ENCODE measurements around the gene NLGN3. TPM values are rescaled to one million over a fixed set of nuclear protein-coding genes. Genes with fewer than 3 reads are reported as not detected.

The NLGN3 gene
- total RNA-seq, 5 donors from 2014 or later (not counting 1 experiment from before 2014, with no cell fraction given), result 2.9 to 3.7 (median 3.2) TPM

DNA sequence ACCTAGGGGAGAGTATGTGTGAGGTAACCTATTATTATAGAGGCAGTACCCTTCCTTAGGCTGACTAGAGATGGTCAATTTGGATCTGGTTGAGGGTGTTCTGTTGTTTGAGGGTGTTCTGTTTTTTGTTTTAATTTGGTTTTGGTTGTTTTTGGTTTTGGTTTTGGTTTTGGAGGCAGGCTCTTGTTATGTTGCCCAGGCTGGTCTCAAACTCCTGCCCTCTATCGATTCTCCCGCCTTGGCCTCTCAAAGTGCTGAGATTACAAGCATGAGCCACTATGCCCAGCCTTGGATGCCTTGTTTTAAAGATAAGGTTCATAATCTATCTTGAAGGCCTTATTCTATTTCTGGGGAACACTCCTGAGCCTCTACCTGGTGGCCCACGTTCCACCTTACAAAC lies 39.0 kb upstream of the NLGN3 start:
- peak overlapping the region; percentile 1 to 21 for H3K4me3 ChIP-seq (ENCODE audit: control insufficient read depth in 1 of 2, extremely low read depth in 1 of 2, low read length in 1 of 2)
- peaks cover 27 to 89% of the 10 kb centered on the region in 2 experiments for H3K4me1 ChIP-seq (ENCODE audit: control insufficient read depth in 1 of 2, extremely low read depth in 1 of 2, insufficient read depth in 2 of 2, low read length in 2 of 2)
- H3K4me1 Mint-ChIP-seq, result peaks cover 82 to 90% (median 87%) of the 10 kb centered on the region in 3 donors
- ChIA-PET CTCF (interaction anchor here in 1 of 2 donors (0.6 kb wide), 1 partner anchor 74 kb away, joined by 5 read pairs; no protein-coding TSS in a partner anchor), POLR2A (interaction anchor here (0.7 to 1.9 kb wide), 3 partner anchors 13 to 24 kb away, joined by 4 to 10 read pairs (median 6); partner anchors contain the start of gene MED12 (in 1 of the 2))
- peak overlapping the region; percentile 44 to 97 (median 61) for H3K4me3 Mint-ChIP-seq
- H3K9me3 Mint-ChIP-seq, result no peaks in the 10 kb centered on the region
- H3K9me3 ChIP-seq, result no peaks in the 10 kb centered on the region
- DNase-seq (peak in 1 of 35 experiments; percentile 38), ATAC-seq (replicated peaks in 1 of 4) (no peak)
- H3K27me3 Mint-ChIP-seq, result no peaks in the 10 kb centered on the region
- H3K36me3 ChIP-seq (ENCODE audit: control insufficient read depth in 2 of 2, extremely low read depth in 1 of 2, insufficient read depth in 1 of 2, low read length in 1 of 2), result peaks cover 4 to 35% of the 10 kb centered on the region in 2 donors
- peaks cover 42% of the 10 kb centered on the region for H3K36me3 Mint-ChIP-seq
- H3K27ac ChIP-seq (ENCODE audit: low read length), result peak overlapping the region; percentile 82
- no CpG with 5 or more reads among the region's 3 CpGs for WGBS (ENCODE audit: insufficient coverage)
- H3K27ac Mint-ChIP-seq, result peak overlapping the region; percentile 94 to 97
- H3K27me3 ChIP-seq (replicated peaks in 1 of 2; ENCODE audit: control insufficient read depth in 2 of 2, extremely low read depth in 1 of 2, insufficient read depth in 2 of 2, low read length in 1 of 2), result no peaks in the 10 kb centered on the region

DNA sequence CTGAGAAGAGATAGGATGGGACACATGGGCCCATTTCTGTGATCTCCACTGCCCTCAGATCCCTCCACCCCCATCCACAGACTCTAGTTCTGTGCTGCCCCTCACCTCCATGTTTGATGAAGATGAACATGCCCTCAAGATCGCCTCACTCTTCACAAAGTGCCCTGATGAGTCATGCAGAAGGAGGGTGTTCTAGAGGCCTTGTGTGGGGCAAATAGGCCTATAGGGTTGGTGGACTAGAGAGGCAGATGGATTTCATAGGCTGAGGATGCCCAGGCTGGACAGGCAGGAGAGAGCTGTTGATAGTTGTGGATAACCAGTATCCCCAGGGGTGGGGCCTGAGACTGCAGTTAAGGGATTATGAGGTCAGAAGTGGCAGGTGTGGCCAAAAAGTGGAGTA lies 38.2 kb upstream of the NLGN3 start, which contains the start of gene CXorf65:
TSS of gene CXorf65 (minus strand) at position 314 of the 400 bp plus-strand sequence. CDS start at position 130, 184 bp downstream.
- ChIA-PET CTCF (interaction anchor here in 1 of 2 donors (0.5 kb wide), 1 partner anchor 53 kb away, joined by 3 read pairs; no protein-coding TSS in a partner anchor), POLR2A (interaction anchor here (0.9 to 1.9 kb wide), 2 partner anchors 12 to 20 kb away, joined by 4 to 10 read pairs; partner anchors contain the start of gene MED12 (in 1 of the 2))
- Mint-ChIP-seq H3K4me1 (peaks cover 74 to 89% (median 85%) of the 10 kb centered on the region in 3 donors), H3K4me3 (peak within 1 kb of the TSS; percentile 95 to 99 (median 97)), H3K9me3 (no peaks in the 10 kb centered on the region), H3K36me3 (peaks cover 45% of the 10 kb centered on the region), H3K27me3 (no peaks in the 10 kb centered on the region), H3K27ac (peak within 1 kb of the TSS; percentile 97 to 99)
- no CpG with 5 or more reads among the region's 1 CpG for WGBS (ENCODE audit: insufficient coverage)
- Histone ChIP-seq H3K9me3 (no peaks in the 10 kb centered on the region), H3K36me3 (ENCODE audit: control insufficient read depth in 2 of 2, extremely low read depth in 1 of 2, insufficient read depth in 1 of 2, low read length in 1 of 2) (peaks cover 4 to 35% of the 10 kb centered on the region in 2 donors), H3K4me1 (ENCODE audit: control insufficient read depth in 1 of 2, extremely low read depth in 1 of 2, insufficient read depth in 2 of 2, low read length in 2 of 2) (peaks cover 25 to 81% of the 10 kb centered on the region in 2 experiments), H3K27ac (ENCODE audit: low read length) (peak within 1 kb of the TSS; percentile 99), H3K27me3 (replicated peaks in 1 of 2; ENCODE audit: control insufficient read depth in 2 of 2, extremely low read depth in 1 of 2, insufficient read depth in 2 of 2, low read length in 1 of 2) (no peaks in the 10 kb centered on the region), H3K4me3 (ENCODE audit: control insufficient read depth in 1 of 2, extremely low read depth in 1 of 2, low read length in 1 of 2) (peak within 1 kb of the TSS; percentile 1 to 21)
- no peak for ATAC-seq (replicated peaks in 1 of 4)
- peak in 1 of 35 experiments; percentile 38 for DNase-seq

DNA sequence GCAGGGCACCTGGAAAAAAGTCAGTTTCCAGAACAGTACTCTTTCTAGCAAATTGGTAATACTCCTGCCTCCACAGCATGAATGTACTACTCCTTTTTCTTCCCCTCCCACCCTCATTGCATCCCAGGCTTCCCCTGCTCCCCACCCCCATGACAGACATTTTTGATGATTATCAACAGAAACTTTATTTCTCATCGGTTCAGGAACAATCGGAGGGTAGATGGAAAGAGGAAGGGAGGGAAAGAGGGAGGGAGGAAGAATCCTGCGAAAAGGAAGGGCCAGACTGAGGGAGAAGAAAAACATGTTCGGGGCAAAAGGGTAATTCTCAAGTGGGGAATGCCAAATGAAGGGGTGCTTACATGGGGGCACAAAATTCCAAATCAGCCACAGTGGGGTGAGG lies 37.4 kb upstream of the NLGN3 start:
- Histone ChIP-seq H3K36me3 (ENCODE audit: control insufficient read depth in 2 of 2, extremely low read depth in 1 of 2, insufficient read depth in 1 of 2, low read length in 1 of 2) (peaks cover 4 to 35% of the 10 kb centered on the region in 2 donors), H3K4me1 (ENCODE audit: control insufficient read depth in 1 of 2, extremely low read depth in 1 of 2, insufficient read depth in 2 of 2, low read length in 2 of 2) (peaks cover 23 to 77% of the 10 kb centered on the region in 2 experiments), H3K9me3 (no peaks in the 10 kb centered on the region), H3K27ac (ENCODE audit: low read length) (peak overlapping the region; percentile 99), H3K4me3 (ENCODE audit: control insufficient read depth in 1 of 2, extremely low read depth in 1 of 2, low read length in 1 of 2) (no peak overlapping the region), H3K27me3 (replicated peaks in 1 of 2; ENCODE audit: control insufficient read depth in 2 of 2, extremely low read depth in 1 of 2, insufficient read depth in 2 of 2, low read length in 1 of 2) (no peaks in the 10 kb centered on the region)
- ATAC-seq (replicated peaks in 1 of 4), result no peak
- CTCF ChIA-PET, result interaction anchor here in 1 of 2 donors (0.6 to 1.9 kb wide), 2 partner anchors 8 to 11 kb away, joined by 4 to 10 read pairs; partner anchors contain the start of gene MED12
- peaks cover 73 to 86% (median 86%) of the 10 kb centered on the region in 3 donors for H3K4me1 Mint-ChIP-seq
- POLR2A ChIA-PET, result interaction anchor here in 1 of 2 donors (1.1 kb wide), 1 partner anchor 8 kb away, joined by 3 read pairs; no protein-coding TSS in a partner anchor
- no peaks in the 10 kb centered on the region for H3K27me3 Mint-ChIP-seq
- peak overlapping the region; percentile 95 to 99 (median 97) for H3K4me3 Mint-ChIP-seq
- 20% methylated on average over 1 of the region's 4 CpGs for WGBS (ENCODE audit: insufficient coverage)
- DNase-seq, result no peak
- peaks cover 45% of the 10 kb centered on the region for H3K36me3 Mint-ChIP-seq
- no peaks in the 10 kb centered on the region for H3K9me3 Mint-ChIP-seq
- H3K27ac Mint-ChIP-seq, result peak overlapping the region; percentile 97 to 99

DNA sequence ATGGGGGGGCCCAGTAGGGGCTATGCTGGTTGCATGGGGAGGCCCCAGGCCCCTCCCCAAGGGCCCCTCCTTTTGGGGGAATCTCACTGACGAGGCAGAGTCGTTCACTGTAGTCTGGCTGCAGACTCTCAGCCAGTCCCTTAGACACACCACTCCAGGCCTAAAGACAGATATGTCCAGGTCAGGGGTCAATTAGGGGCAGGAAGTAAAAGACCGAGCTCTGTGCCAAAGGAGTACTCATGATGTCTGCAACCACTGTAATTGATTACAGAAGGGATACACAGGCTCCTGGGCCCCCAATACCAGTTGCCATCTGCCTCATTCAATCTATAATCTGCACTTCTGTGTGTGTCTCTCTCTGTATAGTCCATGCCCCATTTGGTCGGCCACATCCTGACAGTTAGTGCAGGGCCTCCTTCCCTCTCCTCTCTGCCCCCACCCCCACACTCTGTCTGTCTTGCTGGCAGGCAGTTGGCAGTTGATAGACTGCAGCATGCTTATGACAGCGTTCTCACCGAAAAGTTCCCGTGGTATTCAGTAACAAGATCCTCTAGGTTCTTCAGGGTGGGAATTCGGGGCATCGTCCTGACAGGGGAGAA lies 36.8 kb upstream of the NLGN3 start:
- ChIA-PET POLR2A (interaction anchor here (1.1 to 1.4 kb wide), 2 partner anchors 8 to 11 kb away, joined by 3 to 6 read pairs; partner anchors contain the start of gene MED12 (in 1 of the 2)), CTCF (interaction anchor here in 1 of 2 donors (0.6 to 1.9 kb wide), 2 partner anchors 8 to 11 kb away, joined by 4 to 10 read pairs; partner anchors contain the start of gene MED12)
- DNase-seq, result peak in 30 of 35 experiments; percentile 31 to 64 (median 50)
- ATAC-seq (replicated peaks in 1 of 4), result peak in 3 of 4 experiments; percentile 41 to 46 (median 45)
- H3K4me3 Mint-ChIP-seq, result peak overlapping the region; percentile 95 to 99 (median 97)
- WGBS (ENCODE audit: insufficient coverage), result no CpG with 5 or more reads among the region's 9 CpGs
- H3K9me3 ChIP-seq, result no peaks in the 10 kb centered on the region
- peaks cover 4 to 35% of the 10 kb centered on the region in 2 donors for H3K36me3 ChIP-seq (ENCODE audit: control insufficient read depth in 2 of 2, extremely low read depth in 1 of 2, insufficient read depth in 1 of 2, low read length in 1 of 2)
- peak overlapping the region; percentile 97 to 99 for H3K27ac Mint-ChIP-seq
- peaks cover 27 to 75% of the 10 kb centered on the region in 2 experiments for H3K4me1 ChIP-seq (ENCODE audit: control insufficient read depth in 1 of 2, extremely low read depth in 1 of 2, insufficient read depth in 2 of 2, low read length in 2 of 2)
- H3K9me3 Mint-ChIP-seq, result no peaks in the 10 kb centered on the region
- H3K27me3 ChIP-seq (replicated peaks in 1 of 2; ENCODE audit: control insufficient read depth in 2 of 2, extremely low read depth in 1 of 2, insufficient read depth in 2 of 2, low read length in 1 of 2), result no peaks in the 10 kb centered on the region
- peak overlapping the region; percentile 94 for H3K4me3 ChIP-seq (ENCODE audit: control insufficient read depth in 1 of 2, extremely low read depth in 1 of 2, low read length in 1 of 2)
- peak overlapping the region; percentile 99 for H3K27ac ChIP-seq (ENCODE audit: low read length)
- H3K4me1 Mint-ChIP-seq, result peaks cover 73 to 86% (median 86%) of the 10 kb centered on the region in 3 donors
- H3K36me3 Mint-ChIP-seq, result peaks cover 45% of the 10 kb centered on the region
- no peaks in the 10 kb centered on the region for H3K27me3 Mint-ChIP-seq

DNA sequence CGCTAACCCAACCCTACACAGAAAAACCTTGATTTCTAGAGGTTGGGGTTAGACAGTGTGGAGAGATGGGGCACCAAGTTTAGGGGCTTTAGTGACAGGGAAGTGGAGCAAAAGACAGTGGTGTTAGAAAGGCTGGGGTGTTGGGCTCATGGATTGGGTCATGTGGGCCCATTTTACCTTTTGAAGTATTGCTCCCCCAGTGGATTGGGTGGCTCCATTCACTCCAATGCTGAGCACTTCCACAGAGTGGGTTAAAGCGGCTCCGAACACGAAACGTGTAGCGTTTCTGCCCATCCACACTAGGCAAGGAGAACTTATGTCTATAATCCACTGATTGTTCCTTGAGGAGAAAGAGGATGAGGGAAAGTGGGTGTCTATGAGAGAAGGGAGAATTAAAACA lies 35.6 kb upstream of the NLGN3 start:
- no CpG with 5 or more reads among the region's 6 CpGs for WGBS (ENCODE audit: insufficient coverage)
- H3K27ac ChIP-seq (ENCODE audit: low read length), result peak overlapping the region; percentile 99
- ATAC-seq (replicated peaks in 1 of 4) (no peak), DNase-seq (peak in 4 of 35 experiments; percentile 4 to 44 (median 29))
- ChIA-PET CTCF (interaction anchor here in 1 of 2 donors (1.9 kb wide), 1 partner anchor 10 kb away, joined by 4 read pairs; no protein-coding TSS in a partner anchor), POLR2A (interaction anchor here in 1 of 2 donors (1.4 kb wide), 1 partner anchor 10 kb away, joined by 6 read pairs; the partner anchor contains the start of gene MED12)
- peak overlapping the region; percentile 94 for H3K4me3 ChIP-seq (ENCODE audit: control insufficient read depth in 1 of 2, extremely low read depth in 1 of 2, low read length in 1 of 2)
- Mint-ChIP-seq H3K27me3 (no peaks in the 10 kb centered on the region), H3K4me1 (peaks cover 69 to 82% (median 80%) of the 10 kb centered on the region in 3 donors), H3K36me3 (peaks cover 45% of the 10 kb centered on the region), H3K9me3 (no peaks in the 10 kb centered on the region), H3K4me3 (peak overlapping the region; percentile 95 to 99 (median 97)), H3K27ac (peak overlapping the region; percentile 97 to 99)
- no peaks in the 10 kb centered on the region for H3K9me3 ChIP-seq
- H3K36me3 ChIP-seq (ENCODE audit: control insufficient read depth in 2 of 2, extremely low read depth in 1 of 2, insufficient read depth in 1 of 2, low read length in 1 of 2), result peaks cover 4 to 35% of the 10 kb centered on the region in 2 donors
- H3K4me1 ChIP-seq (ENCODE audit: control insufficient read depth in 1 of 2, extremely low read depth in 1 of 2, insufficient read depth in 2 of 2, low read length in 2 of 2), result peaks cover 28 to 75% of the 10 kb centered on the region in 2 experiments
- H3K27me3 ChIP-seq (replicated peaks in 1 of 2; ENCODE audit: control insufficient read depth in 2 of 2, extremely low read depth in 1 of 2, insufficient read depth in 2 of 2, low read length in 1 of 2), result no peaks in the 10 kb centered on the region
